KMS-11 (cell line): Measurements from ENCODE around the gene KCTD16.

ENCODE experiments used
- H2AFZ ChIP-seq: fragments of 200-600 bp; sonication (generic); 2 replicates; pipeline ENCODE4 v1.6.1; 2016; ENCODE audit warnings: antibody characterized with exemption, mixed run types, low read depth
- H3K27ac ChIP-seq: fragments of 200-600 bp; sonication (generic); 2 replicates; pipeline ENCODE4 v1.6.1; 2016; ENCODE audit warnings: mild to moderate bottlenecking, mixed run types
- H3K27me3 ChIP-seq: fragments of 200-600 bp; sonication (generic); 2 replicates; pipeline ENCODE4 v1.6.1; 2017; ENCODE audit warnings: mild to moderate bottlenecking, low read depth, mixed run types, moderate library complexity; ENCODE audit not compliant: insufficient read depth
- H3K36me3 ChIP-seq: fragments of 200-600 bp; sonication (generic); 2 replicates; pipeline ENCODE4 v1.6.1; 2017; ENCODE audit warnings: mild to moderate bottlenecking, mixed run types; ENCODE audit not compliant: insufficient read depth
- H3K4me1 ChIP-seq: fragments of 200-600 bp; sonication (generic); 2 replicates; pipeline ENCODE4 v1.6.1; 2016; ENCODE audit warnings: mild to moderate bottlenecking, low read depth, mixed run types; ENCODE audit not compliant: poor library complexity, severe bottlenecking
- H3K4me2 ChIP-seq: fragments of 200-600 bp; sonication (generic); 2 replicates; pipeline ENCODE4 v1.7.0; 2016; ENCODE audit warnings: mild to moderate bottlenecking, mixed run types
- H3K4me3 ChIP-seq: fragments of 200-600 bp; sonication (generic); IDR thresholded peaks from 2 replicates; pipeline ENCODE4 v1.6.1; 2017; ENCODE audit warnings: low read depth, low read length, mixed read lengths; ENCODE audit not compliant: insufficient read depth
- H3K79me2 ChIP-seq: fragments of 200-600 bp; sonication (generic); 2 replicates; pipeline ENCODE4 v1.6.1; 2016; ENCODE audit warnings: low read depth, mixed run types; ENCODE audit not compliant: insufficient read depth
- H3K9ac ChIP-seq: fragments of 200-600 bp; sonication (generic); 2 replicates; pipeline ENCODE4 v1.6.1; 2016; ENCODE audit warnings: mild to moderate bottlenecking, mixed run types
- H4K20me1 ChIP-seq: fragments of 200-600 bp; sonication (generic); 2 replicates; pipeline ENCODE4 v1.6.1; 2016; ENCODE audit warnings: mild to moderate bottlenecking, mixed run types; ENCODE audit not compliant: insufficient read depth
- CTCF ChIP-seq: fragments of 200-600 bp; sonication (generic); conservative IDR thresholded peaks from 2 replicates; pipeline ENCODE4 v1.6.1; 2017; ENCODE audit warnings: low read depth, mild to moderate bottlenecking, antibody characterized with exemption, low read length, moderate library complexity, mixed read lengths

The KCTD16 gene

GRCh38 chr5:144391044-144391443 lies 220.4 kb downstream of the KCTD16 start:
- Histone ChIP-seq H2AFZ (no peak overlapping the region), H3K27ac (no peak overlapping the region), H3K27me3 (no peaks in the 10 kb centered on the region), H3K36me3 (no peaks in the 10 kb centered on the region), H3K9ac (no peak overlapping the region), H3K4me2 (no peak overlapping the region), H3K4me3 (no peak overlapping the region), H3K79me2 (no peaks in the 10 kb centered on the region), H3K4me1 (no peaks in the 10 kb centered on the region), H4K20me1 (no peaks in the 10 kb centered on the region)
- no peak for TF ChIP-seq CTCF

- Histone ChIP-seq H3K36me3 (no peaks in the 10 kb centered on the region), H3K4me1 (no peaks in the 10 kb centered on the region), H3K79me2 (no peaks in the 10 kb centered on the region), H2AFZ (no peak overlapping the region), H3K4me3 (no peak overlapping the region), H3K27me3 (no peaks in the 10 kb centered on the region), H3K27ac (no peak overlapping the region), H3K4me2 (no peak overlapping the region), H4K20me1 (no peaks in the 10 kb centered on the region), H3K9ac (no peak overlapping the region)
- no peak for TF ChIP-seq CTCF
These were observed 223.2 kb downstream of the KCTD16 start for GRCh38 chr5:144393641-144394435.

GRCh38 chr5:144395704-144396103 lies 225.0 kb downstream of the KCTD16 start:
- Histone ChIP-seq H2AFZ (no peak overlapping the region), H3K9ac (no peak overlapping the region), H3K79me2 (no peaks in the 10 kb centered on the region), H3K4me1 (no peaks in the 10 kb centered on the region), H4K20me1 (no peaks in the 10 kb centered on the region), H3K27me3 (no peaks in the 10 kb centered on the region), H3K4me3 (no peak overlapping the region), H3K27ac (no peak overlapping the region), H3K36me3 (no peaks in the 10 kb centered on the region), H3K4me2 (no peak overlapping the region)
- no peak for TF ChIP-seq CTCF

GRCh38 chr5:144403058-144403457 lies 232.4 kb downstream of the KCTD16 start:
- H3K27ac ChIP-seq, result no peak overlapping the region
- TF ChIP-seq CTCF, result no peak
- H2AFZ ChIP-seq, result no peak overlapping the region
- no peaks in the 10 kb centered on the region for H4K20me1 ChIP-seq
- H3K27me3 ChIP-seq, result no peaks in the 10 kb centered on the region
- no peak overlapping the region for H3K4me2 ChIP-seq
- H3K4me3 ChIP-seq, result no peak overlapping the region
- H3K79me2 ChIP-seq, result no peaks in the 10 kb centered on the region
- H3K36me3 ChIP-seq, result no peaks in the 10 kb centered on the region
- H3K9ac ChIP-seq, result no peak overlapping the region
- H3K4me1 ChIP-seq, result no peaks in the 10 kb centered on the region
